OCI-LY1 (cell line): ENCODE measurements around the gene SLC24A4.

Experiments used
- CTCF ChIP-seq: fragments of 200-600 bp; sonication (generic), shearing (Covaris generic); IDR thresholded peaks from 2 replicates; pipeline ENCODE4 v1.5.1; 2017; ENCODE audit warnings: mild to moderate bottlenecking, antibody characterized with exemption, low read length, moderate library complexity, mixed read lengths
- EZH2 ChIP-seq: fragments of 200-600 bp; sonication (generic), shearing (Covaris generic); IDR thresholded peaks from 2 replicates; pipeline ENCODE4 v1.8.0; 2017; ENCODE audit warnings: borderline replicate concordance, mixed run types, mild to moderate bottlenecking, antibody characterized with exemption, low read length, moderate library complexity, mixed read lengths

DNA sequence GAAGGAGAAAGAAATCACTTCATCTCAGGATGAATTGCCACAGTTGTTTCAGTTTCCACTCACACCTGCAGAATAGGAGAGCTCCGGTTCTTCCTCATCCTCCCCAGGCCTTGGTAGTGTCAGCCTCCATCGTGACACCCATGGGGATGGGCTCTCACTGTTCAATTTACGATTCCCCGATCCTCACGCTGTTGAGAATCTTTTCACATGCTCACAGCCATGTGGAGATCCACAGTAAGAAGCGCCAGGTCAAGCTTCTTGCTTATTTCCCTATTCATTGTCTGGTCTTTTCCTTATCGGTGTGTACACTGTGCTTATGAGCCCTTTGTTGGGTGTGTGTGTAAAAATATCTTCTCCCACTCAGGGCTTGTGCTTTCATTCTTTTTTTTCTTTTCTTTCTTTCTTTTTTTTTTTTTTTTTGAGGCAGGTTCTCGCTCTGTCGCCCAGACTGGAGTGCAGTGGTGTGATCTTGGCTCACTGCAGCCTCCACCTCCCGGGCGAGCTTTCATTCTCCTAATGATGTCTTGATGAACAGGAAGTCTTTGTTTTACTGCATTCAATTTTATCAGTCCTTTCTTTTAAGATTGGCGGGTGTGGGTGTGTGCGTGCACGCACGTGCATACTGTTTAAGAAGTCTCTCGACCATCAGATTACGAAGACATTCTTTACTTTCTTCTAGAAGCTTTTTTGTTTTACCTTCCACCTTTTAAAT lies 212.1 kb downstream of the SLC24A4 start:
- TF ChIP-seq CTCF (no peak), EZH2 (no peak)
